Breast epithelium (tissue), 3 donors: ENCODE results near the gene DGUOK.

ENCODE experiments used
- POLR2A ChIP-seq: fragments of 450-650 bp; IDR thresholded peaks from one replicate; pipeline ENCODE4 v1.6.1; 2016; ENCODE audit warnings: antibody characterized with exemption, mild to moderate bottlenecking, moderate library complexity
- POLR2AphosphoS5 ChIP-seq, 3 donors: sonication (generic); formaldehyde crosslinking; IDR thresholded peaks; one replicate each; pipeline ENCODE4 v1.6.1; 2017; ENCODE audit warnings: antibody characterized with exemption in 3 of 3
- TF ChIP-seq, protein P1 (sequence below), 3 donors: fragments of 450-650 bp; IDR thresholded peaks; one replicate each; pipeline ENCODE4 v1.5.1; 2016 to 2017; ENCODE audit warnings: antibody characterized with exemption in 3 of 3, mild to moderate bottlenecking in 3 of 3, moderate library complexity in 3 of 3

- TF ChIP-seq, protein P1, sequence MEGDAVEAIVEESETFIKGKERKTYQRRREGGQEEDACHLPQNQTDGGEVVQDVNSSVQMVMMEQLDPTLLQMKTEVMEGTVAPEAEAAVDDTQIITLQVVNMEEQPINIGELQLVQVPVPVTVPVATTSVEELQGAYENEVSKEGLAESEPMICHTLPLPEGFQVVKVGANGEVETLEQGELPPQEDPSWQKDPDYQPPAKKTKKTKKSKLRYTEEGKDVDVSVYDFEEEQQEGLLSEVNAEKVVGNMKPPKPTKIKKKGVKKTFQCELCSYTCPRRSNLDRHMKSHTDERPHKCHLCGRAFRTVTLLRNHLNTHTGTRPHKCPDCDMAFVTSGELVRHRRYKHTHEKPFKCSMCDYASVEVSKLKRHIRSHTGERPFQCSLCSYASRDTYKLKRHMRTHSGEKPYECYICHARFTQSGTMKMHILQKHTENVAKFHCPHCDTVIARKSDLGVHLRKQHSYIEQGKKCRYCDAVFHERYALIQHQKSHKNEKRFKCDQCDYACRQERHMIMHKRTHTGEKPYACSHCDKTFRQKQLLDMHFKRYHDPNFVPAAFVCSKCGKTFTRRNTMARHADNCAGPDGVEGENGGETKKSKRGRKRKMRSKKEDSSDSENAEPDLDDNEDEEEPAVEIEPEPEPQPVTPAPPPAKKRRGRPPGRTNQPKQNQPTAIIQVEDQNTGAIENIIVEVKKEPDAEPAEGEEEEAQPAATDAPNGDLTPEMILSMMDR (IDR thresholded peaks at IDR 0.05): no peak
- TF ChIP-seq POLR2A (no peak), POLR2AphosphoS5 (IDR thresholded peaks at IDR 0.05) (no peak)
These were observed 20.8 kb downstream of the DGUOK start for GRCh38 chr2:73947412-73948018.
